ENCODE data around the gene IFIT2.
"Not testable (repeated sequence)": the region's sequence is repeated elsewhere in the genome, so short reads cannot be mapped to it uniquely, and the experiment has no call there.

The IFIT2 gene

GRCh38 chr10:89343089-89343767, 41.4 kb downstream of the IFIT2 start:
- DNase-seq = no peak

GRCh38 chr10:89344156-89344555, 42.3 kb downstream of the IFIT2 start:
- DNase-seq = no peak

DNA sequence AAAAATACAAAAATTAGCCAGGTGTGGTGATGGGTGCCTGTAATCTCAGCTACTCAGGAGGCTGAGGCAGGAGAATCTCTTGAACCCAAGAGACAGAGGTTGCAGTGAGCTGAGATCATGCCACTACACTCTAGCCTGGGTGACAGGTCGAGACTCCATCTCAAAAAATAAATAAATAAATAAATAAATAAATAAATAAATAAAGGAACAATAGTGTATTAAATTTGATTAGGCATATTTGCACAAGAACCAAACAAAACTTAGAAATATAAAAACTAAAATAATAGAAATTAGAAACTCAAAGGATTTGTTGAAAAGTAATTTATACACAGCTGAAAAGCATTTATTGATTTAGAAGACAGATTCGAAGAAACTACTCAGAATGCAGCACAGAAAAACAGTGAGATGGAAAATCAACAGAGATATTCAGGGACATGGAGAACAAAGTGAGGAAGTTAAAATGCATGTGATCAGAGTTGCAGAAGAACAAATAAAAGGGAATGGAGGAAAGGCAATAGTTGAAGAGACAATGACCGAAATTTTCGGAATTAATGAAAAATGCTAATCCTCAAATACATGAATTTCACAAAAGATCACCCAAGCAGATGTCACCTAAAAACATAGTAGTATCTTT, 43.6 kb downstream of the IFIT2 start:
- no peak for DNase-seq

DNA sequence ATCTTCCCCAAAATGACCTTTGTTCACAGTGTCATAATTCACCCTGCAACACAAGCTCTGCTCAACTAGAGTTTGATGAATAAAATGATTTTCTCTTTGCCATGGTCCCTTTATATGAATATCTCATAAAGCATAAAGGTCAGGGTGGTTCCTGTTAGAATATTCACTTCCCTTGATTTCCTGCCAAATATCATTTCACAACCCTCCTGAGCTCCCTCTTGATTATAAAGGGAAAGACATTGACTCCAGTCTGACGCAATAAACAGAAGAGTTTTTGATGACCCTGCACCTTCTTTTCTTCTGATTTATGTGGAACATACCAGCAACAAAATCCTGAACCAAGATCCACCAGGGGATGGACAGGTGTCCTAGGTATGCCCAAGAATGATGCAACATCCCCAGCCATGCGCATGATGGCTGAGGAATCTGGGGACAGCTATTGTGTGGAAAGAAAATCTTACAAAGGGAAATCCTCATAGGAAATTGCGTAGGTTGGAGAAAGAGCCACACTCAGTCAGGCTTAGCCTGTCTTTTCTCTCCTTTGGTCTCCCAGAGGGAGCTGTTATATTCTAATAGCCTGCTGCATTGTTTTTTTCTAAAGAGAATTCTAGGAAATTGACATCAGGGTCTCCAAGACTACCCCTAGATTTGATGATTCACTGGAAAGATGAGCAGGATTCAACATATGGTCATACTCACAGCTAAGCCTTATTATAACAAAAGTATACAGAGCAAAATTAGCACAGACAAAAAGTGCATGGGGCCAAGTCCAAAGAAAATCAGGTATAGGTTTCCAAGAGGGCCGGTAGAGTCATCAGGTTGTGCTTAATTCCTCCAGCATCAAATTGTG, 44.8 kb downstream of the IFIT2 start:
- no peak for DNase-seq

GRCh38 chr10:89347701-89348457, 46.0 kb downstream of the IFIT2 start:
- DNase-seq = no peak

DNA sequence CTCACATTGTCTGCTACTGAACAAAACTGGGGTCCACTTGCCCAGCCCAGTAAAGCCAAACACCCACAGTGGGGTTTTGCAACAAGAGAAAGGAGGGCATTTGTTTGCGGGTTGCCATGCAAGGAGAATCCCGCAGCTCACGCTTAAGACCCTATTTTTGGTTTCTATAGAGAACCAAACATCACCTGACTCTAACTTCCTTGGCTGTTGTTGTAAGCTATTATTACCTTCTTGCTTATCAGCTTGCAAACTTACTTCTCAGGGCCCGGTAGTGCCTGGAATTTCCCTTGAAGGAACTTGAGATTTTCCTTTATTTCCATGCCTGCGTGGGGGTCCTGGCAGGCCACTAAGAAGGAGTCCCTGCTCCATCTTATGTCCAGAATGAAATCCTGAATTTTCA, 46.6 kb downstream of the IFIT2 start:
- DNase-seq = no peak

GRCh38 chr10:89348975-89349374, 47.1 kb downstream of the IFIT2 start:
- no peak for DNase-seq

GRCh38 chr10:89350631-89351315, 48.9 kb downstream of the IFIT2 start:
- DNase-seq = not testable (repeated sequence)

DNA sequence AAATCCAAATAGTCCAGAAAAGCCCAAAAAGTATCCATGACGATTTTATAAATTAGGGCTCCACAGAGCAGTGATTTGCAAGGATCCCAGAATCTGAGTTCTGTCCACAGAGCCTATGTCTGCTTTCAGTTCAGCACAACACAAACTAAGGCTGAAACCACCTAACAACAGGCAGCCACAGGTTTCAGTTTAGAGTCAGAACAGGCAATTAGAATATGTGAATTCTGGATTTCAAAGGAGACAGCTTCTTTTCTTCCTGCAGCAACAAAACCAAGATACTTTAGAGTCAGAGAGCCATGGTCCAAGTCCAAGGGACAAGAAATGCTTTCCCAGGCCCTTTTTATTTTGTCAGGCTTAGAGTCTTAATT, 49.5 kb downstream of the IFIT2 start:
- no peak for DNase-seq

DNA sequence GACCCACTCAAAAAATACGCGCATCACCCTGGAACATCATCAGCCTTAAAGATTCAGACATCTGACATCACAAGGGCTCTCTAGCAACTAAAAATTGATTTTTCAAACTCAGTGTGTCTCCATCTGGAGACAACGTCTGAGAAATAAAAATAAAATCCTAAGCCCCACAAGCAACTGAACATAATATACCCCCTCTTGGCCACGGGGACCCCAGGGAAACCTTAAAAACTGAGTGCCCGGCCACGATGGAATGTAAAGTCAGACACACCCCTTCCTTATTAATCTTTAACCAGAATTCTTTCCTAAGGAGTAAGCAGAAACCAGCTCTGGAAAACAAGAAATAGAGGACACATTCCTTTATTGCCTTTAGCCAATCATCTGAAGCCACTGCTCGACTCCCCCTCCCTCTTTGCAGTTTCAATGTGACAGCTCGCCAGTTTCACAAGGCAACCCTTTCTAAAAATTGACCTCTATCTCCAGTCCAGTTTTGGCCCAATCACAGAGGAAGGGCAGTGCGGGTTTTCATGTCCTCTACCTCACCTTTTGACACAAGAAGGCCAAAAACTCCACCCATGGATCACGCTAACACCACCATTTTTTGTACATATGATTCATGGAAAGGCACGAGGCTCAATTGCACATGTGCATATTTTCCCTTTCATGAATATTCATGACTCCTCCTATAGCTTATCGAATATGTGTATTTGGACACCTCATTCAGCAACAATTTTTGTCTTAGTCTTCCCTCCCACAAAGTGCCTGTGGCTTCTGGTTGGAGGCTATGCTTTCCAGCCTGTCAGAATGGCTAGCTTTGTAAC, 50.1 kb downstream of the IFIT2 start:
- no peak for DNase-seq

- DNase-seq = no peak
Observed at GRCh38 chr10:89352802-89353201, 51.0 kb downstream of the IFIT2 start.

GRCh38 chr10:89355394-89355931, 53.6 kb downstream of the IFIT2 start:
- DNase-seq = no peak

DNA sequence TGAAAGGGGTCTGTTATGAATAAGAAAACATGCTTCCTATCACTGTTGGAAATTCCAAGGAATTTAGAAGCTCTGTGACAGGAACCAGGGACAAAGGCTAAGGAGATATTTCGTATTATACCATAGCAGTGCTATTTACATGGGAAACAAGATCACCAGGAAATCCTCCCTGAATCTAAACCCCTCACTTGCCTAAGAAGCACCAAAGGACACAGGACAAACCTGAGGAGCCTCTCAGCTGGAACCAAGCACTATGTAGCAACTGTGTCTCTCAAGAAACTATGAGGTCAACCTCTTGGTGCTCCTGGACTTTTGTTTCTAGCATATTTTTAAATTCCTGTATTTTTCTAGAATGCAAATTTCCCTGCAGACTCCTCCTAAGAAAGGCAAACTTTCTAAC, 55.2 kb downstream of the IFIT2 start:
- DNase-seq = no peak

DNA sequence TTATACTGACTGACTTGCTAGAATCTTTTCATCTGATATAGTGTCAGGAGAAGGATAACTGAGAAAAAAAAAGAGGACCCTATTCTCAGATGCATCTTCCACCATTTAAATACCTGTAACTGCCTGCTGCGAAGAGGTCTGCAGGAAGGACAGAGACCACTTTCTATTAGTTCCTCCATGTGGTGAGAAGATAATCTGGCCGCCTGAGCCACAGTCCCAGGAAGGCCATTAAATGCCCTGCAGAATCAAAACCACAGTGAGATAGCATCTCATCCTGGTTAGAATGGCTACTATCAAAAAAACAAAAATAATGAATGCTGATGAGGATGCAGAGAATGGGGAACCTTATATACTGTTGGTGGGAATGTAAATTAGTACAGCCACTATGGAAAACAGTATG, 56.1 kb downstream of the IFIT2 start:
- DNase-seq = no peak
